ENCODE data around the gene PPP1R14B.
"Not testable (repeated sequence)": the region's sequence is repeated elsewhere in the genome, so short reads cannot be mapped to it uniquely, and the experiment has no call there.

PPP1R14B gene

DNA sequence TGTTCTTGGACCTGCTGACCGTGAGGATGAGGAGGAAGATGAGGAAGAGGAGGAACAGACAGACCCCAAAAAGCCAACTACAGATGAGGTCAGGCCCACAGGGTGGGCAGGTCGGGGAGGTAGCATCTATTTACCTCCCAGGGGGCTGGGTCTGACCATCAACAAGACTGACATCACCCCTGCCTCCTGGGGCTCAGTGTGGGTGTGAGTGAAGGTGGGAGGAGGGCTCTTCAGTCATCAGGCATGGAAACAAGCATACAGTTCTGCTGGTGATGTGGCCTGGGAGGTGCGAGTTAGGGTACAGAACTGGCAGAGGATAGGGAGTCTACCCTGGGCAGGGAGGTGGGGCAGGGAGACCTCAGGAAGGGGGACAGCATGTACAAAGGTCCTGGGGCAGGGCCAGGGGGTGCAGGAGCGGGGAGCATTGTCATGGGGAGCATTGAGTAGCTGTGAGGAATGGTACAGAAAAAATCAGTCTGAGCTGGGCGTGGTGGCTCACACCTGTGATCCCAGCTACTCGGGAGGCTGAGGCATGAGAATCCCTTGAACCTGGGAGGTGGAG lies 13.5 kb upstream of the PPP1R14B start:
- FAIRE-seq = no peak

DNA sequence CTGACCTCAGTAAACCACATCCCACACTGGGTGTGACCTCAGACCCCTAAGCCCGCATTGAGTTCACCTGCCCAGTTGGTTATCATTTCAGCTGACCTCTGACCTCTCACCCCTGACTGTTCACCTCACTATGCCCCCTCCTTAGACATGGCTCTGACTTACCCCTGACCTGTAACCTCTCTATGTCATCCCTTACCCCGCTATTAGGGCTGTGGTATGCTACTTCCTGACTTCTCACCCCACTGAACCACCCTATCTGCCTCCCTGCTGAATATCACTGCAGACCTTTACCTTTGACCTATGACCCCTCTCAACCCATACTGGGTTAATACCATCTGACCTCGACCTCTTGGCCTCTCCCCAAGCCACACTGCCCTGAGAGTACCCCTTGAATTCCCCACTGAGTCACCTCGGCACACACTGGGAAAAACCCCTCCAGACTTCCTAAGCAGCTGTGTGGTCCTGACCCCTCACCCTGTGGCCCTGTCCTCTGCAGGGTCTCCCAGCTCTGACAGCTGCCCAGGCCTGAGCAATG lies 12.9 kb upstream of the PPP1R14B start:
- FAIRE-seq = no peak

DNA sequence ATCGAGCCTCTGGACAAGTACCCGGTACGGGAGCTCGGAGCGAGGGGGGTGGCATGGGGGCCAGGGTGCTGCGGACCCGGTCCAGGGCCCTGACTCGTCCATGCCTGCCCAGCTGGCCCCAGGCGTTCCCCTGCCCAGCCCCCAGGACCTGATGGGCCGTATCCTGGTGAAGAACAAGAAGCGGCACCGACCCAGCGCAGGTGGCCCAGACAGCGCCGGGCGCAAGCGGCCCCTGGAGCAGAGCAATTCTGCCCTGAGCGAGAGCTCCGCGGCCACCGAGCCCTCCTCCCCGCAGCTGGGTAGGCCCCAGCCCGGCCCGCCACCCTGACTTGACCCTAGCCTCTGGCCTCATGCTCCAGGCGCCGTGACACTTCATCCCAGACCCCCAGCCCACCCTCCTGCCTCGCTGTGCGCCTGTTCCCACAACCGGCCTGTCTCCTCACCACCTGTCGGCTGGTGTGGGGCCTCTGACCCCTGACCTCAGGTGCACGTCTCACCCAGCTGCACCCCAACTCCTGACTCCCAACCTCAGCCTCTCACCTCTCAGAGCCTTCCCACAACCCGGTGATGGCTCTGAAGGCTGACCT lies 12.3 kb upstream of the PPP1R14B start:
- FAIRE-seq = no peak

DNA sequence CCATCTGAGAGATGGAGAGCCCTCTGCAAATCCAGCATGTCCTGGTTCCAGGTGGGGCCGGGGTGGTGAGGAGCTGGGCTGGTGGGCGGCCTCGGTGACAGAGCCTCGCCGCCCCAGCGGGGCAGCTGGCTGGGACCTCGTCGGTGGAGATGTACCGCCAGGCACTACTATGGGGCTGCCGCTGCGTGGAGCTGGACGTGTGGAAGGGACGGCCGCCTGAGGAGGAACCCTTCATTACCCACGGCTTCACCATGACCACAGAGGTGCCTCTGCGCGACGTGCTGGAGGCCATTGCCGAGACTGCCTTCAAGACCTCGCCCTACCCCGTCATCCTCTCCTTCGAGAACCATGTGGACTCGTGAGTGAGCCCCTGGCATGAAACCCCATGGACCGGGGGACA lies 11.6 kb upstream of the PPP1R14B start:
- FAIRE-seq = no peak

DNA sequence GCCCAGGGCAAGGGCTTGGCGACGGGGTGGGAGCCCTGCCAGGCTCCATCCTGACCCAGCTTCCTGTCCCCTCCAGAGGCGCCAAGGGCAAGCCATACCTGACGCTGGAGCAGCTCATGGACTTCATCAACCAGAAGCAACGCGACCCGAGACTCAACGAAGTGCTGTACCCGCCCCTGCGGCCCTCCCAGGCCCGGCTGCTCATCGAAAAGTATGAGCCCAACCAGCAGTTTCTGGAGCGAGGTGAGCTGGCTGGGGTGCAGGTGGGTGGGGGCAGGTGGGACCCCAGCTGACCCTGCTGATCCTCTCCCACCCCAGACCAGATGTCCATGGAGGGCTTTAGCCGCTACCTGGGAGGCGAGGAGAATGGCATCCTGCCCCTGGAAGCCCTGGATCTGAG lies 9.6 kb upstream of the PPP1R14B start:
- no peak for FAIRE-seq

DNA sequence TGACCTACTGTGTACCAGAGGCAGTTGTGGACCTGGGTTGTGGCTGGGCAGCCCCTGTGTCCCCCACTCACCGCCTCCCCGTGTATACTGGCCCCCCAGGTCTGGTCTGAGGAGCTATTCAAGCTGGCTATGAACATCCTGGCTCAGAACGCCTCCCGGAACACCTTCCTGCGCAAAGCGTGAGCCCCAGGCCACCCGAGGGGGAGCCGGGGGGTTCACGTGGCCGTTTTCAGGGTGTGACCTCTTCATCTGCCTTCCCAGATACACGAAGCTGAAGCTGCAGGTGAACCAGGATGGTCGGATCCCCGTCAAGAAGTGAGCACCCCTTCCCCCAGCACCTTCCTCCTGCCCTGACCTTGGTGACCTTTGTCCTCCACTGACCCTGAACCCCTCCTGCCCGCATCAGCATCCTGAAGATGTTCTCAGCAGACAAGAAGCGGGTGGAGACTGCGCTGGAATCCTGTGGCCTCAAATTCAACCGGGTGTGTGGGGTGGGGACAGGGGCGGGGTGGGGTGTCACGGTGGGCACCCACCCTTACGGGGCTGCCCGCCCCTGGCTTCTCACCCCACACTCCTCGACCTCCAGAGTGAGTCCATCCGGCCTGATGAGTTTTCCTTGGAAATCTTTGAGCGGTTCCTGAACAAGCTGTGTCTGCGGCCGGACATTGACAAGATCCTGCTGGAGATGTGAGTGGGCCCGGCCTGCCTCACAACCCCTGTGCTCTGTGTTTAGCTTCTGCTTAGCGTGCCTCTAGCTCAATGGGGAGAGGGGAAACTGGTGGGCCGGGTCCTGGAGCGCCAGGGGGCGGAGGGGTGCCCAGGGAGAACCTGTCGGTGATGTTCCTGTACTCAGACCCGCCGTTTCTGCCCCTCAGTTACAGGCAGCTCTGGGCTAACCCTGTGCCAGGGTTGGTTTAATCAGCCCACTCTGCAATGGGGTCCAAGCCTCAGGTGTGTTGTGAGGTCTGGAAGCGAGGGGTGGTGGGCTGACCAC lies 8.7 kb upstream of the PPP1R14B start:
- FAIRE-seq = no peak

DNA sequence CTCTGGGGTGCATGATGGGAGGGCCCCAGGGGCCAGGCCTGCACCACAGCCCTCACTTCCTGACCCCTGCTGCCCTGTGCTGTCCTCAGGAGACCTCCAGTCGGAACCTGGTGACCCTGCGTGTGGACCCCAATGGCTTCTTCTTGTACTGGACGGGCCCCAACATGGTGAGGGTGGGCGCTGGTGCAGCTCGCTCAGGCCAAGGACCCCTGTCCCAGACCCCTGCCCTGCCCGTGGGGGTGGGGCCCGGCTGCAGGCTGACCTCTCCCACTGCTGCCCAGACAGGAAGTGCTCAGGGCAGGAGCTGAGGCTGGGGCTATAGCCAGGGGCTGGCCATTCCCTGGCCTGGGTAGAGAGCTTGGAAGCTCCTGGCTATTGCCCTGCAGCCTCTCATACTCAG lies 7.6 kb upstream of the PPP1R14B start:
- no peak for FAIRE-seq

DNA sequence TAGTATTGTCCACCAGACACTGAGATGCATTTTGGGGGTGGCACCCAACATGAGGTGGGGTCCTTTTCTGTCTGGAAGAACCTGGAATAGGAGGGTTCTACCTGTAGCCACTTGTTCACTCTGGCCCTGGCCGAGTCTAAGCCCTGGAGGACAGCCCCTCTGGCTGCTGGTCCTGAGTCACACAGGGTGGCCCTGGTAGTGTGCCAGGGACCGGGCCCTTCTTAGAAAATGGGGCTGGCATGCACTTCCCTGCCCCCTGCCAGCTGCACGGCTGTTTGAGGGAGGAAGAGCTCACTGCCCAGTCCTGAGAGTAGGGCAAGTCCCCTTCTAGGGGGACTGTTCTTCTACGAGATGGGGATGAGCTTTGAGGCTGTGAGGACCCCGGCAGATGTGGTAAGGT lies 6.7 kb upstream of the PPP1R14B start:
- FAIRE-seq = no peak

DNA sequence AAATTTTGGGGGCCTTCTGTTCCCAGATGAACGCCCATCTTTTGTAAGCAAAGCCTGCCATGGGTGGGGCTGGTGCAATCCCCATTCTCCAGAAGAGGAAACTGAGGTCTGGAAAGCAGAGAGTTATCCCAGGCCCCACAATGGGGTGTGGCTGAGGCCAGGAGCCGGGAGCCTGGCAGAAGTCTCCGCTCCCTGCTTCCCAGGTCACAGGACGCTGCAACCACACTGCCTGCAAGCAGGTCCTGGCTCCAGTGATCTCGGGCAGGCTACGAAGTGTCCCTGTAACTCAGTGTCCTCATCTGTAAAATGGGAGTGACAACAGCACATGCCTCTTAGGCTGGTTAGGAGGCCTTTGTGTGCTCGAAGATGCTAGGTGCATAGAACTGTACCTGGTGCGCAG lies 6.3 kb upstream of the PPP1R14B start:
- no peak for FAIRE-seq

DNA sequence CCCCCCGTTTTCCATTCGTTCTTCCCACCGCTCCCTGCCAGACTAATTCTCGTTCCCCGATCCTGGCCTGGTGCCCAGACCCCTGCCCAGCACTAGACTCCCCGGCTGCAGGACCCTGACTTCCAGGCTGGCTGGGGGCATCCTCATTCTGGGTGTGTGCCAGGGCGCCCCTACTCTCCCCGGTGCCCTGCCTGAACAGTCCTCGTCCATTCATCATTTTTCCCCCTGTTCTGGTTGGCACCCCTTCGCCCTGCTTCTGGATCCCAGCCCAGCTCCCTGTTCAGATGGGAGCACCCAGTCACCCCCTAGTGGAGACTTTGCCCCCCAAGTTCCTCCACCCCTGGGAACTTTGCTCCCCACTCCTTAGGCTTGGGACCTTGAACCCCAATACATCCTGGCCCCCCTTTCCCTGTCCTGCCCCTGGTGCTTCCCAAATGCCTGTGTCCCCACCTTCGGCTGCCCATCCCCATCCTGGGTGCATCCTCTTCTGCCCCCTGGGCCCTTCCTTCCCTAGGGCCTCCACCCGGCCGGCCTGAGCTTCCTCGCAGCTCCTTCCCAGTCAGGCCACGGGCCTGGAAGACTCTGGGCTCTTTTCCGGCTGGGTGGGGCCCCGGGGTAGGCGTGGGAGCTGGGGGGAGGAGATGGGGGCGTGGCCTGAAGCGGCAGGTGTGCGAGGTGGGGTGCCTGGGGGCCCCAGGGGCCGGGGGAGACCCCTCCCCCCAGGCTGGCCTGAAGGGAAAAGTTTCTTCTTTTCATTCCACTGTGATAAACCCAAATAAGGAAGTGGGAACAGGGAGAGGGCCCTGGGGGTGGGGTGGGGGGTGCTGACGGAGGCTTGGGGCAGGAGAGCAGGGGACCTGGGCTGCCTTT lies 5.5 kb upstream of the PPP1R14B start:
- no peak for FAIRE-seq

DNA sequence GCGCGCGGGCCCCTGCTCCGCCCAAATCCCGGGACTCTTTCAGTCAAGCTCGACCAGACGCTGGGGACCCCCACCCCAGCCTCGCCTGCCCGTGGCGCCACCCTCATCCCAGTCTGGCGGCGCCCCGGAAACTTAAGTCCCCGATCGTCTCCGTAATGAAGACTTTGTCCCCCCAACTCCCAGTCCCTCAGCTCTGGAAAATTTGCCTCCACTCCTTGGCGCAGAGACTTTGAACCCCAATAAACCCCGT lies 4.9 kb upstream of the PPP1R14B start:
- FAIRE-seq = no peak

DNA sequence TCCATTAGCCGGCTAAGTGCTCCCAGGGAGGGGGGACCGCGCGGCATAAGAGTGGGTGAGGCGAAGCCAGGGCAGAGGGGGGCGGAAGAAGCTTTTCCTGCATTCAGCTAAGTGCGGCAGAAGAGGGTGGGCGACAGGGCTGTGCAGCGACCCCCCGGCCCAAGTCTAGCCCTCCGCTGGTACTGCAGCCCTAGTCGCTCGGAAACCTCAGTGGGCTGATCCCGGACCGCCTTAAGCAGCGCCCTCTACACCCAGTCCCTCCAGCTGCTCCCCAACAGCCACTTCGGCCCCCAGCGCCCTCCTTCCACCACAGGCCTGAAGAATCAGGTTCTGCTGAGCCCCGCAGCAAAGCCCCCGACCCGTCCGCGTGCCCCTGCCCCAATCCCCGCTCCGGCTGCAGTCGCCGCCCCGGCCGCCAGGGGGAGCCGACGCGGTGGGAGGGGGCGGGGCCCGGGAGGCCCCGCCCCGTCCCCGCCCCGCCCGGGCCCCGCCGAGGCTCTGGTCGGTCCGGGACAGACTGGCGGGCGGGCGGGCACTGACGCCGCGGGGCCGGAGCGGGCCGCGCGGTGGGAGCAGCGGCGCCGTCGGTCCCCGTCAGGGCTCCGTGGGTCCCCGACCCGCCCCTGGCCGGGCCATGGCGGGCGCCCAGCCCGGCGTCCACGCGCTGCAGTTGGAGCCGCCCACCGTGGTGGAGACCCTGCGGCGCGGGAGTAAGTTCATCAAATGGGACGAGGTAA lies 4.4 kb upstream of the PPP1R14B start, which contains the start of gene PLCB3:
TSS of gene PLCB3 (plus strand) at position 515 of the 737 bp plus-strand sequence. CDS start at position 635, 120 bp downstream.
- no peak for FAIRE-seq

DNA sequence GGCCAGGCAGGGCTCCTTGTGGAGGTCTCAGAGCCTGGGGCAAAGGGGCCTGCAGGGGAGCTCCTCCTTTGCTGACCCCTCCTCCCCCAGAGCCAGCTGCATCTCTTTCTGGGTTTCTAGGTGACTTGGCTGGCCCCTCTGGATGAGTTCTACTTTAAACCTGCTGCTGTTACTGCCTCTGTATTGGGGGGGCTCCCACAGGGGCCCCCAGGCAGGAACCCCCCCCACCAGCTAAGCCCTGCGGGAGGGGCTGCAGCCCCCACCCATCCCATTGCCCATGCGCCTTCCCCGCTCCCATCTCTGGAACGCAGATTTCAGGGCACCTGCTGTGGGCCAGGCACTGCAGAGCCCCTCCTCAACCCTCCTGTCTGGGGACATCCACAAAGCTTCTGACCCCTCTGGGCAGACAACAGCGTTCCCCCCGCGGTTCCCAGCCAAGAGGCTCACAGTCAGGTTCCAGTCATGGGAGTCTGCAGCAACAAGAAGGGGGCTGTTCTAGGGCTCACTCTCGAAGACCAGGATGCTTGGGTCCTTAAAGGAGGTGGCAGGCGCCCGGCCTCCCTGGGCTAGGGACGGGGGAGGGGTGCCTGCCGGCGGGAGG lies 3.8 kb upstream of the PPP1R14B start:
- FAIRE-seq = no peak

DNA sequence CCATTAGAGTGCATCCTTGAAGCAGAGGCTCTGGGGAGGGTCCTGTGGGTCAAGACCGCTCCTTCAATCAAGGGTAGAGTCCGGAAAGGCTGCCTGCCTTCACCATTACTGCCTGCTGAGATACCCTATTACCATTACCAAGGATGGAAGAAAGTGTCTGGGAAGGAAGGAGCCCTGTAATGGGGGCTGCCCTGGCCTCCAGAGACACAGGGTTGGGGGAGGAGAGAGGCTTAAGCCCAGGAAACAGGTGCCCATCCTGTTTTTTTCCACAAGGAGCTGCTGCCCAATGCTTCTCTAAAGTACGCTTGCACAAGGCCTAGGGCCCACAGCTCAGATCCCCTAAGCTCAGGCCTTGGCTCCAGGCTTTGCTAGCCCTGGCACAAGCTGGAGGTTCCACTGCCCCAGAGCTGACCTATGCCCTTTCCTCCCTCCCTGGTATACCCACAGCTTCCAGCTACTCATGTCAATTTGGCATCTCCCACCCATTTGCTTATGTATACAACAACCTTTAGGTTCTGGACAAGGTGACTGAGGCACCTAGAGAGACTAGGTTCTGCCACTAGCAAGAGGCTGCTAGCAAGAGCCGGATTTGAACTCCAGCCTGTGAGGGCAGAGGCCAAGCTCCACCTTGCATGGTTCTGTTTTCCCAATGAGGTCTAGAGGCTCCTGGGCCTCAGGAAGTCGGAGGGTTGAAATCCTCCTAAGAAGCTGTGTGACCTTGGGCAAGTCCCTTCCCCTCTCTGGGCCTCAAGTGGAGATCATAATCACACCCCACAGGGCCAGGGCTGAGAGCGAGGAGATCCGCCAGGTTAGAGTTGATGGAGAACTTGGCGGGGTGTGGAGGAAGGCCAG lies 3.0 kb upstream of the PPP1R14B start:
- FAIRE-seq = no peak

DNA sequence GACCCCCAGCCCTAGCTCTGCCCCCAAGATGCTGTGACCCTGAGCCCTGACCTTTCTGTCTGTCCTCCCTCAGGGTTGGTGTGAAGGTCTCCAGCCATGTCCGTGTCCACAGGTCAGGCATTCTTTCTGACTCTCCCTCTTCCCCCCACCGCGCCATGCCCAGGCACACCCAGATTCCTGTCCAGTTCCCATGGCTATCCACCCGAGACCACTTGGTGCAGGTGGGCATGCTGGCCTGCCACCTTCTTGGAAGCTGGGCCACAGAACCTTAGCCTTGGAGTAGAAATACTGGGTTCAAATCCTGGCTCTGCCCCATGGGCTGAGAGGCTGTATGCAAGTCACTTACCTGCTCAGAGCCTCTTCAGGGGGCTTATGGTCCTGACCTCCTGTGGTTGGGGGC lies 2.3 kb upstream of the PPP1R14B start:
- no peak for FAIRE-seq

DNA sequence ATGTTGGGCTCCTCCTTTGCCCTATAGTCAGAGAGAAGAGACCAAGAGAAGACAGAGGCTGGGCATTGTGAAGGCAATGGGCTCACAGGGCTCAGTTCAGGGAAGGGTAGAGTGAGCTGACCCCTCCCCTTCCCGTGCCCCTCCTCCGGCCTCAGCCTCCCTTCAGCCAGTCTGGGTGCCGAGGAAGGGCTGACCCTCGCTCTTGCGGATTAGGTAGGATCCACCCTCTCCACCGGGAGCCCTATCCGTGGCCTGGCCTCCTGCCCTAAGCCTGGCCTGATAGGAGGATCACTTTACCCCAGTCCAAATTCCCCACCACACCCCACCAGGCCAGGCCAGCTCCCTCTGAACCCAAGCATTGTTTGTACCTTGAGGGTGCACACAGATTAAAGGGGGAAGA lies 1.8 kb upstream of the PPP1R14B start:
- no peak for FAIRE-seq

DNA sequence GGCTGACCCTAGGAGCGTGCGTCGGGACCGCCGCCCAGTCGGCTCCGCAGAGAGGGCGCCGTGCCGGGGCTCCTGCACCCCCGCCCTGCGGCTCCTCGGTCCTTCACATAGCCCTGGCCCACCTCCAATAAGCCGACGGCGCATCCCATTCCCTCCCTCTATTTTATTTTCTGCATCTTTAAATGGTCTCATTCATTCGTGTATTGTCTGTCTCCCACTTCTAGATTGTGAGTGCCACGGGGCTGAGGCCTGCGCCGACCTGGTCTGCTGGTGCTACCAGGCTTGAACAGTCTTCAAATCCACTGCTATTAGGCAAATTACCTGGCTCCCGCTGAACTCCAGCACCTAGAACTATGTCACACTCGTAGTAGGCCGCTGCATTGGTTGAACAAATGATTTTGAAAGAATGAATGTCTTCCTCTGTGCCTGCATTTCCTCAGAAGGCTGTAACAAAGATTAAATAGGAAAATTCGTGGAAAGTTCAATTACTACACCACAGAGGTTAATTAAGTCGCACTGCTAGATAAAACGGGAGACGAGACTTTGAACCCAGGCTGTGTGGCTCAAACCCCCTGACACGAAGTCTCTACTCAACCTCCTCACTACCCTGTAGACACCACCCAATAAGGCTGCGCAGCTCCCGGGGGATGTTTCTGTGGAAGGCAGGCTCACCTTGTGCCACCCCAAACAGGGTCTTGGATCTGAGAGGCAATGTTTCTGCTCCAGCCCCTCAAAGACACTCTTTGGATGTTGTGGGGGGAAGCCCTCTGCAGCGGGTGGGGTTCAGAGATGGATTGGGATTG lies 1.2 kb upstream of the PPP1R14B start:
- FAIRE-seq = no peak

DNA sequence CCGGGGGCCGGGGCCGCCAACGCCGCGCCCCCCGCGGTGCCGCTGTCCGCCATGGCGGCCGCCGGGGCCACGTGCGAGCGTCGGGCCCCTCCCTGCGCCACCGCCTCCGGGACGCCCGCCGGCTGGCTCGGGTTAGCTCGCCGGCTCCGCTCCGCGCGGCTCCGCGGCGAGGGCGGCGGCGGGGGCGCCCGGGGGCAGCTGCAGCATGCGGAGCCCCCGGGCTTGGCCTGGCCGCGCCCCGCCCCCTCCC lies 197 bp downstream of the PPP1R14B start:
- not testable (repeated sequence) for FAIRE-seq

DNA sequence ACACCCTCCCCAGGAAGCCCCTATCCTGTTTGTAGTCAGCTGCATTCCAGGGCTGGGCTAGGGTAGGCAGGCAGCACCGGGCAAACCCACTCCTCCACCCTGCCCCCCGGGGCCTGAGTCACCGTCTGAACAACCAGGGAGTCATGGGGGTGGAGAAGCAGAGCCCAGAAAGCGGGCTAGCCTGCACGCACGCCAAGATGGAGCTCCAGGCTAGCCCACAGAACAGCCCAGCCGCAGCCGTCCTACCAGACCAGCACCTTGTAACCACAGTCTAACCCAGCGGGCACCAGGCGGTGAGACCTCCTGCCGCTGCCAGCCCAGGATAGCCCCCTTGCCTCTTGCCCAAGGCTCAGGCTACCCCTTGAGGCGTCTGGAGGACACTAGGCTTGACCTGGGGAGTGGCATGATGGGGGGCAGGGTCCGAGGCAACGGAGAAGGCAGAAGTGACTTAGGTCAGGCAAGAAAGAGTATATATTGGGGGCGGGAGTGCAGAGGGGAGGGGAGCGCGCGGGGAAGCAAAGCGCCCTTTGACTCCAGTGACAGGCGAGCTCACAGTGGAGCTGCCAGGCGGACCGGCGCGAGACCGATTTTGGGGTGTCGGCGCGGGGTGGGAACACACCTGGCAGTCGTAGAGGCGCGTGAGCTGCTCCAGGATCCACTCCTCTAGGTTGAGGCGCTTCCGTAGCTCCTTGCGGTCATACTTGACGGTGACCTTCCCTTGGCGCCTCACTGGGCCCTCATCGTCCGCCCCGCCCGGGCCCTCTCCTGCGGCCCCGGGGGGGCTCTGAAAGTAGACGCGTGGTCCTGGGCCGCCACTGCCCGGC lies 734 bp downstream of the PPP1R14B start:
- FAIRE-seq = no peak

Measured in islet of Langerhans (tissue), 1 donor.